ENCODE results near the gene LIMD2.
A peak's percentile ranks its signal among the peaks of the same experiment; 100 is the strongest.

The LIMD2 gene

DNA sequence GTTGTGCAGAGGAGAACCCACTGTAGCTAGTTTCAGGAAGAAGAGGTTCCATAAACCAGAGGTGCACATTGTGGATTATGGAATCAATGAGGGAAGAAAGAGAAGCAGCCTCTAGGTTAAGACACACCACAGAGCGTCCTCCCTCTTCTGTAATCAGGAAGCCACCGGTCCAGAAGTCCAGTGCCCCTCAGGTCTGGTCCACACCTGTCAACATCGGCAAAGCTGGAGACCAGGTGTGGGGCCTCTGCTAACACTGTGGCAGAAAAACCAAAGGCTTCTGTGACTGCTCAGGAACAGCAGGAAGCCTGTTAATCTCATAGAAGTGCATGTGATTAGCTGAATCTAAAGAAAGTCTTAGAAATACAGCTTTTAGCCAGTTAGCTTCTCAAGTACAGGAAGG, 23.3 kb downstream of the LIMD2 start:
- peaks cover 34% of the 10 kb centered on the region for H3K36me3 Mint-ChIP-seq
- peak overlapping the region; percentile 49 for H3K27ac Mint-ChIP-seq
- ATAC-seq: no peak
- peaks cover 13% of the 10 kb centered on the region for H3K4me1 Mint-ChIP-seq
- H3K9me3 Mint-ChIP-seq: no peaks in the 10 kb centered on the region
- H3K4me3 Mint-ChIP-seq: no peak overlapping the region
- H3K27me3 Mint-ChIP-seq: no peaks in the 10 kb centered on the region

DNA sequence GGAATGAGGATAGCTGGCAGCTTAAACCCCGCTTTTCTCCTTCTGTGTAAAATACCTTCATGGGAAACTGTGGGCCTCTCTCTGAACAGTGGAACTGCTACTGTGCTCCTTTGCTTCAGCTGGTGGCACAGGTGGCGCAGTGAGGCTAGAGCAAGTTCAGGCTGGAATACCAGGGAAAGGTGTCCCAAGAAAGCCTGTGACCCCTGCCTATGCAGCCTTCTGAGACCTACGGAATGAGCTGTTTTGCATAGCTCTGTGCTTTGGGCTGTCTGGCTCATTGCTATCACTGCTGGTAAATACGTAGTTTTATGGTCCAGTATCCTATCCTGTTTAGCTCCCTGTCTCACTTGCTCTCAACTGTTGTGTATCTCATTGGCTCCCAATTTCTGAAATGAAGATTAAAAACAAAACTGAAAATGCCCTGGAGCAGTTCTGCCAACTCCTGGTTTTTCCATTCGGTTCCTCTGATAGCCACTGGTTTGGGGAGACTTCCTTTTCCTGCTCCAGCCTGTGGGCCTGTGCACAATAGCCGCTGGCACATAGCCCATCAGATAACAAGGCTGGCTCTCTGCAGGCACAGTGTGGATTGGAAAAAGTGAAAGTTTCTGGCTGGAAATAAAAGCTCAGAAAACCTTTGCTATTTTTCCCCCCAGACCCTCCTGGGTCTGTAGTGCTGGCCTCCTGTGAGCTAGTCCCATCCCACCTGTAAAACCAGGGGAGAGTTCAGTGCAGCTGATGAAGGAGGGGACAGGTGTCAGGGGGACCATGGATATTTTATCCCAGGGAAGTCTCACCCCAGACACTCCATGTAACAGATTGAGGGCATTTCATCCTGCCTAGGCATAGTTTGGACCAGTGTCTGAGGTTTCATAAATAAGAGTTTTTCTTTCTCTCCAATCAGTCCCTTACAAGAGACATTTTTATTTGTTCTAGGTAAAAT, 24.0 kb downstream of the LIMD2 start:
- Mint-ChIP-seq H3K27ac (peak overlapping the region; percentile 49), H3K4me3 (no peak overlapping the region), H3K4me1 (peaks cover 13% of the 10 kb centered on the region), H3K27me3 (no peaks in the 10 kb centered on the region), H3K9me3 (no peaks in the 10 kb centered on the region), H3K36me3 (peaks cover 30% of the 10 kb centered on the region)
- ATAC-seq: no peak

DNA sequence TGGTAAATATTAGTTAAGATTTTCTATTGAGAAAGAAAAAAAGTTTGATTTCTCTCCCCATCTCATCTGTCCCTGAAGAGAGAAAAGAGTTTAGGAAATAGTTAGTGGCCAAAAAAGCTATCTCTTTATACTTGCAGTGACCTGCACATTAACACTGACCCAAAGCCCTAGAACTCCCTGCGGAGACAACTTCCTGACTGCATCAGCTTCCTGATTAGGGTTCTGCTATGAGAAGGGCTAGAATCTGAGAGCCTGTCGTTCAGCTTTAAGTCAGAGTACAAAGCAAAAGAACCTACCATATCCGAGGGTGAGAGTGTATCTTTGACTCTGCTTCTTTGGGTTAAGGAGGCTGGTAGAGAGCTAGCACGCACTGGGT, 24.7 kb downstream of the LIMD2 start:
- H3K36me3 Mint-ChIP-seq: peaks cover 32% of the 10 kb centered on the region
- peak overlapping the region; percentile 49 for H3K27ac Mint-ChIP-seq
- no peaks in the 10 kb centered on the region for H3K27me3 Mint-ChIP-seq

GRCh38 chr17:63672856-63673255, 27.1 kb downstream of the LIMD2 start:
- ATAC-seq: no peak
- H3K9me3 Mint-ChIP-seq: no peaks in the 10 kb centered on the region
- H3K4me3 Mint-ChIP-seq: no peak overlapping the region
- H3K27ac Mint-ChIP-seq: no peak overlapping the region
- H3K27me3 Mint-ChIP-seq: no peaks in the 10 kb centered on the region
- H3K36me3 Mint-ChIP-seq: peaks cover 40% of the 10 kb centered on the region
- H3K4me1 Mint-ChIP-seq: peaks cover 19% of the 10 kb centered on the region

More for the DNA sequence above, 24.7 kb downstream of the LIMD2 start:
- Mint-ChIP-seq H3K9me3 (no peaks in the 10 kb centered on the region), H3K4me1 (peaks cover 13% of the 10 kb centered on the region), H3K4me3 (no peak overlapping the region)
- ATAC-seq: no peak

GRCh38 chr17:63665527-63666214, 34.3 kb downstream of the LIMD2 start:
- ATAC-seq: peak; percentile 94
- Mint-ChIP-seq H3K27ac (peak overlapping the region; percentile 90), H3K36me3 (peaks cover 38% of the 10 kb centered on the region), H3K4me3 (no peak overlapping the region), H3K9me3 (no peaks in the 10 kb centered on the region), H3K27me3 (no peaks in the 10 kb centered on the region), H3K4me1 (peaks cover 39% of the 10 kb centered on the region)

GRCh38 chr17:63659850-63660249, 40.1 kb downstream of the LIMD2 start:
- Mint-ChIP-seq H3K27me3 (no peaks in the 10 kb centered on the region), H3K36me3 (peaks cover 50% of the 10 kb centered on the region), H3K4me3 (no peak overlapping the region), H3K4me1 (peaks cover 7% of the 10 kb centered on the region), H3K27ac (no peak overlapping the region), H3K9me3 (no peaks in the 10 kb centered on the region)
- ATAC-seq: no peak

DNA sequence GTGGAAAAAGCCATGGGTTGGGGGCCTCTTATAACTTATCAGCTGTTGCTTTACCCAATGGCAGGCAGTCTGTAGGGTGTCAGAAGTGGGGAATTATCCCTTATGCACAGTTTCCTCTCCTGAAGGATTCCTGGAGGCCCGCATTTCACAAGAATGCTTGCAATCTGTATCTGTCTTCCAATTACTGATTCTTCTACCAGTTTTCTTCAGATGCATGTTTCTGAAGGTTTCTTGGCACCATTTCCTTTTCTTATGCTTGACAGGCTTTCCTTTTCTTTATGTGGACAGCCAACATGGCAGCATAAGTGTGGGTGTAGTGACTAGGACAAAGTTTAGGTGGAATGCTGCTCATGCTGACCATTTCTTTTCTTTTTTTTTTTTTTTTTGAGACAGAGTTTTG, 41.6 kb downstream of the LIMD2 start:
- peaks cover 55% of the 10 kb centered on the region for H3K36me3 Mint-ChIP-seq
- ATAC-seq: no peak
- H3K27me3 Mint-ChIP-seq: no peaks in the 10 kb centered on the region
- H3K4me1 Mint-ChIP-seq: no peaks in the 10 kb centered on the region
- no peaks in the 10 kb centered on the region for H3K9me3 Mint-ChIP-seq
- no peak overlapping the region for H3K4me3 Mint-ChIP-seq
- H3K27ac Mint-ChIP-seq: no peak overlapping the region

- Mint-ChIP-seq H3K9me3 (no peaks in the 10 kb centered on the region), H3K36me3 (peaks cover 60% of the 10 kb centered on the region), H3K4me3 (no peak overlapping the region), H3K4me1 (no peaks in the 10 kb centered on the region), H3K27me3 (no peaks in the 10 kb centered on the region), H3K27ac (peak overlapping the region; percentile 11)
- no peak for ATAC-seq
These were observed 42.1 kb downstream of the LIMD2 start for GRCh38 chr17:63657786-63658185.

GRCh38 chr17:63653050-63653449, 46.9 kb downstream of the LIMD2 start:
- Mint-ChIP-seq H3K27me3 (no peaks in the 10 kb centered on the region), H3K4me1 (peaks cover 6% of the 10 kb centered on the region), H3K9me3 (no peaks in the 10 kb centered on the region), H3K36me3 (peaks cover 44% of the 10 kb centered on the region), H3K27ac (no peak overlapping the region), H3K4me3 (no peak overlapping the region)
- no peak for ATAC-seq

- Mint-ChIP-seq H3K27ac (no peak overlapping the region), H3K27me3 (no peaks in the 10 kb centered on the region), H3K9me3 (no peaks in the 10 kb centered on the region), H3K36me3 (peaks cover 38% of the 10 kb centered on the region), H3K4me1 (peaks cover 8% of the 10 kb centered on the region), H3K4me3 (no peak overlapping the region)
- no peak for ATAC-seq
These were observed 47.8 kb downstream of the LIMD2 start for GRCh38 chr17:63652106-63652505.

DNA sequence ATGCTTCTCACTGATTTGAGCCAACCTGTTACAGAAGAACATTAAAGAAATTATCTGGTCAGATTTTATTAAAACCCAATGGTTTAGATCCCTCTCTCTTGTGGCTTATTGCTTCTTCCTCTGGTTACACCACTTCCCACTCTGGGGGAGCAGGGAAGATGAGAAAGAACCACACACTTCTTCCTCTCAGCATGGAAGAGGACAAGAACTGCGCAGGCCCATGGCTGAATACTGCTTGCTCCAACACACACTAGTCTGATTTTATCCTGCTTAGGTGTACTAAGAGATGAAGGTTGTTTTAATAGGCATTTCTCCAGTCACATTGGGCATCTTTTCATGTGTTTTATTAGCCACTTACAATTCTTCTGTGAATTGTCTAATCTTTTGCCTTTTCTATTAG, 50.1 kb downstream of the LIMD2 start:
- H3K4me3 Mint-ChIP-seq: no peak overlapping the region
- H3K9me3 Mint-ChIP-seq: no peaks in the 10 kb centered on the region
- no peak for ATAC-seq
- H3K36me3 Mint-ChIP-seq: peaks cover 29% of the 10 kb centered on the region
- H3K27me3 Mint-ChIP-seq: no peaks in the 10 kb centered on the region
- peaks cover 31% of the 10 kb centered on the region for H3K4me1 Mint-ChIP-seq
- no peak overlapping the region for H3K27ac Mint-ChIP-seq

- Mint-ChIP-seq H3K9me3 (no peaks in the 10 kb centered on the region), H3K4me3 (no peak overlapping the region), H3K36me3 (peaks cover 17% of the 10 kb centered on the region), H3K27me3 (no peaks in the 10 kb centered on the region), H3K4me1 (peaks cover 35% of the 10 kb centered on the region), H3K27ac (no peak overlapping the region)
- no peak for ATAC-seq
These were observed 52.0 kb downstream of the LIMD2 start for GRCh38 chr17:63647936-63648335.

DNA sequence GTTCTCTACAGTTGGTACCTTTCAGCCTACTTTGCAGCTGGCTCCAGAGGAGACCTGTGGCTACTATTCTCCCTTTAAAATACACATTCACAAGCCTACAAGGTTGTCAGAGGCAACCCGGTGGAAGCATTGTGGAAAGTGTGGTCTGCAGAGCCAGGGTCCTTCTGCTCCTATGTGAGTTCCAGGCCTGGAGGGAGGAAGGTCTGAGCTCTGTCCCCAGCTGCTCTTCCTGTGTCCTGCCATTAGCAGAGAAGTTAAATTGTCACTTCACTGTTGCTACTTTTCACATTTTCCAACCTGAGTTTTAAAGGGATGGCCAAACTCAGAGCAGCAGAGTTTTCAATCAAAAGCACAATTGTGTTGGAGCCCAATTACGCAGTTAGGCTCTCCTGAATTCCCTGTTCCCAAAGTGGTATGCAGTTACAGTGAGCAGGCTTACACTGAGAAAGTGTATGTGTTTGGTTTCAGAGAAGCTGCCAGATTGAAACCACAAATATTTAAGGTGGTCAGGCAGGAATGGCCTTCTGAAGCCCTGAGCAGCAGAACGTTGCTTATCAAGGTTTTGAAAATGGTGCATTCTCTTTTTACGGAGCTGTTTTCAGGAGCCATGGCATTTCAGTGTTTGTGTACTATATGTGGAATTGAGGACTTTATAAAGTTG, 52.7 kb downstream of the LIMD2 start:
- Mint-ChIP-seq H3K4me3 (no peak overlapping the region), H3K36me3 (peaks cover 9% of the 10 kb centered on the region), H3K27me3 (no peaks in the 10 kb centered on the region), H3K27ac (peak overlapping the region; percentile 42), H3K4me1 (peaks cover 35% of the 10 kb centered on the region), H3K9me3 (no peaks in the 10 kb centered on the region)
- ATAC-seq: no peak

- Mint-ChIP-seq H3K4me3 (no peak overlapping the region), H3K27ac (peak overlapping the region; percentile 42), H3K9me3 (no peaks in the 10 kb centered on the region), H3K36me3 (peaks cover 6% of the 10 kb centered on the region), H3K4me1 (peaks cover 37% of the 10 kb centered on the region), H3K27me3 (no peaks in the 10 kb centered on the region)
- peak; percentile 93 for ATAC-seq
These were observed 53.5 kb downstream of the LIMD2 start for GRCh38 chr17:63646488-63646806.
